ENCODE data around the gene NAMPT. TPM values are rescaled to one million over a fixed set of nuclear protein-coding genes. Genes with fewer than 3 reads are reported as not detected.

The NAMPT gene
- total RNA-seq, 1 experiment from 2014 or later: 79.1 TPM

DNA sequence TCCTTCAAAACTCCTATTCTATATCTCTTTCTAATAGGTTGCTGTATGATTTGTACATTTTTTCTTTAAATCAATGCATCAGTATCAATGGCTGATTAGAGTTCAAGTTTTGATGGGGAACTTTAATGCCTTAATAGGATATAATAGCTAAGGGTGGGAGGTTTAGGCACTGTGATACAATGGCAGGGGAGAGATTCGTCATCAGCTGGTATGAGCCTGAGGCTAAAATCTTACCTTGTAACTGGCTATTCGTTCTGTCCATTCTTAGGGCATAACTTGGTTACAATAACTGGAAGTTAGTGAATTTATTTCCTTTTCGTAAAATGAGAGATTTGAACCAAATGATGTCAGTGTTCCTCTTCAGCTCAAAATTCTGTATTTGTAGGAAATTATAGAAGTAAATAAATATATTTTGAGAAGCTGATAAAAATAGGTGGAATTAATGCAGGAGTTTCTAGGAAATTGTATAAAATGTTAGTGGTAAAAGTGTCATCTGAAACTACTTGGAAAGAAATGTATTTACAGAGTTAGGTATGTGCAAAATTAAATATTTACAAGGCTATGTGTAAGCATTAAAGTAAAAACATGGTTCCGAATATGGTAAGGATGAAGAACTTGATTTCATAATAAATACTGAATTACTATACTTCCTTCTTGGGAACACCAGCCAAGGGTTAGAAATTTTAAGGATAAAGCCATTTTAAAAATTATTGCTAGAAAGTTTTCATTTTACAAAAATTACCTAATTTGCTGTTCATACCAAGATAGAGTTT is 27.5 kb upstream of the NAMPT start:
- Mint-ChIP-seq H3K4me3 (ENCODE audit: unreplicated experiment) (no peak overlapping the region), H3K4me1 (ENCODE audit: low read depth, unreplicated experiment) (peaks cover 6% of the 10 kb centered on the region), H3K27me3 (ENCODE audit: insufficient read depth, unreplicated experiment) (no peaks in the 10 kb centered on the region), H3K36me3 (ENCODE audit: insufficient read depth, unreplicated experiment) (no peaks in the 10 kb centered on the region), H3K27ac (ENCODE audit: unreplicated experiment) (no peak overlapping the region), H3K9me3 (ENCODE audit: unreplicated experiment) (no peaks in the 10 kb centered on the region)
- ChIA-PET POLR2A (no interaction called here), CTCF (no interaction called here)
- BruUV-seq (replicated peaks): no TSS peak
- intact Hi-C loops (cut with micrococcal nuclease; ENCODE audit: unreplicated experiment): no loop called here
- H3K4me3 ChIP-seq (ENCODE audit: low read depth, low read length): no peak overlapping the region
- TF ChIP-seq, protein P1, sequence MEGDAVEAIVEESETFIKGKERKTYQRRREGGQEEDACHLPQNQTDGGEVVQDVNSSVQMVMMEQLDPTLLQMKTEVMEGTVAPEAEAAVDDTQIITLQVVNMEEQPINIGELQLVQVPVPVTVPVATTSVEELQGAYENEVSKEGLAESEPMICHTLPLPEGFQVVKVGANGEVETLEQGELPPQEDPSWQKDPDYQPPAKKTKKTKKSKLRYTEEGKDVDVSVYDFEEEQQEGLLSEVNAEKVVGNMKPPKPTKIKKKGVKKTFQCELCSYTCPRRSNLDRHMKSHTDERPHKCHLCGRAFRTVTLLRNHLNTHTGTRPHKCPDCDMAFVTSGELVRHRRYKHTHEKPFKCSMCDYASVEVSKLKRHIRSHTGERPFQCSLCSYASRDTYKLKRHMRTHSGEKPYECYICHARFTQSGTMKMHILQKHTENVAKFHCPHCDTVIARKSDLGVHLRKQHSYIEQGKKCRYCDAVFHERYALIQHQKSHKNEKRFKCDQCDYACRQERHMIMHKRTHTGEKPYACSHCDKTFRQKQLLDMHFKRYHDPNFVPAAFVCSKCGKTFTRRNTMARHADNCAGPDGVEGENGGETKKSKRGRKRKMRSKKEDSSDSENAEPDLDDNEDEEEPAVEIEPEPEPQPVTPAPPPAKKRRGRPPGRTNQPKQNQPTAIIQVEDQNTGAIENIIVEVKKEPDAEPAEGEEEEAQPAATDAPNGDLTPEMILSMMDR (IDR thresholded peaks at IDR 0.05; ENCODE audit: insufficient read depth in 1 of 2, low read depth in 1 of 2, low read length in 1 of 2, severe bottlenecking in 1 of 2, unreplicated experiment in 1 of 2): no peak
- H3K4me1 ChIP-seq: peaks cover 7% of the 10 kb centered on the region; the same call in 1 of the 2 replicates
- H3K36me3 ChIP-seq (ENCODE audit: control insufficient read depth, insufficient read depth, low read length): no peaks in the 10 kb centered on the region
- H3K9me3 ChIP-seq: 0 out of 2 replicates have a peak, but pooled peaks cover 4% of the 10 kb centered on the region
- DNase-seq: no peak
- H3K27me3 ChIP-seq (replicated peaks; ENCODE audit: control insufficient read depth, insufficient read depth, low read length): no peaks in the 10 kb centered on the region

DNA sequence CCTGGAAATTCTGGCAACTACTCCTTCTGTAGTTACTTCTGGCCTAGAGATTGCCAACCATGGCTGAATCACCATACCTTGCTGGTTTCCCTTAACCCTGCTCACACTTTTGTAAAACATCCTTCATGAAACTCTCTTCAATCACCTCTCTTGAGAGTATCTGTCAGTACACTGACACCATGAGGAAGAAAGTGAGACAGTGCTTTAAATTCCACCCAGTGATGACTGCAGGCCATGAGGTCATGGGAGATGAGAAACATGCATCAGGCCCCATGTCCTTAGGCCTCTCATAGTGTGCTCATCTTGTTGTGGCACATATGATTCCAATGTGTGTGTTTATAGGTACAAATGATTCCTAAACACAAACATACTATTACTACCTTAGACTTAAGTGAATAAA is 24.6 kb upstream of the NAMPT start:
- no peaks in the 10 kb centered on the region for H3K27me3 Mint-ChIP-seq (ENCODE audit: insufficient read depth, unreplicated experiment)
- BruUV-seq (replicated peaks): no TSS peak
- DNase-seq: no peak
- H3K4me1 Mint-ChIP-seq (ENCODE audit: low read depth, unreplicated experiment): peaks cover 13% of the 10 kb centered on the region
- peaks cover 14% of the 10 kb centered on the region for H3K4me1 ChIP-seq
- ChIA-PET CTCF (no interaction called here), POLR2A (no interaction called here)
- no peak overlapping the region for H3K4me3 Mint-ChIP-seq (ENCODE audit: unreplicated experiment)
- intact Hi-C loops (cut with micrococcal nuclease; ENCODE audit: unreplicated experiment): no loop called here
- no peak overlapping the region for H3K4me3 ChIP-seq (ENCODE audit: low read depth, low read length)
- H3K36me3 Mint-ChIP-seq (ENCODE audit: insufficient read depth, unreplicated experiment): no peaks in the 10 kb centered on the region
- H3K9me3 ChIP-seq: no peaks in the 10 kb centered on the region
- no peaks in the 10 kb centered on the region for H3K36me3 ChIP-seq (ENCODE audit: control insufficient read depth, insufficient read depth, low read length)
- TF ChIP-seq, protein P1 (IDR thresholded peaks at IDR 0.05; ENCODE audit: insufficient read depth in 1 of 2, low read depth in 1 of 2, low read length in 1 of 2, severe bottlenecking in 1 of 2, unreplicated experiment in 1 of 2): no peak
- H3K27ac Mint-ChIP-seq (ENCODE audit: unreplicated experiment): no peak overlapping the region
- H3K27me3 ChIP-seq (replicated peaks; ENCODE audit: control insufficient read depth, insufficient read depth, low read length): no peaks in the 10 kb centered on the region
- H3K9me3 Mint-ChIP-seq (ENCODE audit: unreplicated experiment): no peaks in the 10 kb centered on the region

DNA sequence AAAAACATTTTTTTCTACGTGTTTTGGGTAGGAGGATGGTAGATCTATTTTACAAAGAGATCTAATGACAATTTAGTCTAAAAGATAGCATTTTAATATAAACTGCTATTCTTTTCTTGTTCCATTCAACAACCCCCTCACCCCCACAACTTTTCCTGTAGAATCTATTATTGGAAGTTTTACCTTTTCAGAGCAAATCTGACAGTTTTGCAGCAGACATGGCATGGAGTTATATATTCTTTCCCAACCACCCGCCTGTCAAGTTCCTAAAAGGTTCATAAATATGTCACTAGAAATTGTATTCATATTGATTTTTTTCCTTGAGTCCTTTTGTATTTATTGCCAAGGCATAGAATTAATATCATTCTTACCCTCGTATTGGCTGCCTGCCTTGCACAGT is 21.5 kb upstream of the NAMPT start:
- Mint-ChIP-seq H3K4me1 (ENCODE audit: low read depth, unreplicated experiment) (peaks cover 7% of the 10 kb centered on the region), H3K9me3 (ENCODE audit: unreplicated experiment) (peaks cover 9% of the 10 kb centered on the region), H3K36me3 (ENCODE audit: insufficient read depth, unreplicated experiment) (no peaks in the 10 kb centered on the region), H3K4me3 (ENCODE audit: unreplicated experiment) (no peak overlapping the region), H3K27me3 (ENCODE audit: insufficient read depth, unreplicated experiment) (no peaks in the 10 kb centered on the region), H3K27ac (ENCODE audit: unreplicated experiment) (no peak overlapping the region)
- Histone ChIP-seq H3K36me3 (ENCODE audit: control insufficient read depth, insufficient read depth, low read length) (no peaks in the 10 kb centered on the region), H3K4me1 (peaks cover 6% of the 10 kb centered on the region), H3K9me3 (no peaks in the 10 kb centered on the region), H3K27me3 (replicated peaks; ENCODE audit: control insufficient read depth, insufficient read depth, low read length) (no peaks in the 10 kb centered on the region), H3K4me3 (ENCODE audit: low read depth, low read length) (no peak overlapping the region)
- no peak for DNase-seq
- CTCF ChIA-PET: no interaction called here
- no TSS peak for BruUV-seq (replicated peaks)
- intact Hi-C loops (cut with micrococcal nuclease; ENCODE audit: unreplicated experiment): no loop called here
- TF ChIP-seq, protein P1 (IDR thresholded peaks at IDR 0.05; ENCODE audit: insufficient read depth in 1 of 2, low read depth in 1 of 2, low read length in 1 of 2, severe bottlenecking in 1 of 2, unreplicated experiment in 1 of 2): no peak
- POLR2A ChIA-PET: no interaction called here

All from Caco-2 (cell line).